KG1 (cell line): ENCODE results near the gene GSTK1.
"Not testable (repeated sequence)": the region's sequence is repeated elsewhere in the genome, so short reads cannot be mapped to it uniquely, and the experiment has no call there.

ENCODE experiments used
- DNase-seq: peaks from one replicate; lab custom pipeline; 2025; lab: John Stamatoyannopoulos, UW

GSTK1 gene

GRCh38 chr7:143263266-143264195 is at the start of gene GSTK1:
Gene GSTK1, plus strand, starts transcription at chr7:143263441. Its CDS starts 73 bp downstream, at chr7:143263514.
- no peak for DNase-seq

- not testable (repeated sequence) for DNase-seq
Observed at GRCh38 chr7:143213478-143213877, 49.8 kb upstream of the GSTK1 start.

- peak; percentile 50 for DNase-seq
Observed at GRCh38 chr7:143214789-143215679, 48.2 kb upstream of the GSTK1 start.

- DNase-seq, result no peak
Observed at GRCh38 chr7:143216151-143216550, 47.1 kb upstream of the GSTK1 start.

GRCh38 chr7:143216686-143217085 is 46.6 kb upstream of the GSTK1 start:
- no peak for DNase-seq

- no peak for DNase-seq
Observed at GRCh38 chr7:143217806-143218205, 45.4 kb upstream of the GSTK1 start.

- no peak for DNase-seq
Observed at GRCh38 chr7:143221286-143221685, 42.0 kb upstream of the GSTK1 start.

- DNase-seq, result no peak
Observed at GRCh38 chr7:143221737-143222136, 41.5 kb upstream of the GSTK1 start, which contains the start of gene TAS2R40. Gene TAS2R40, plus strand, starts transcription at chr7:143222037. Its CDS starts 42 bp downstream, at chr7:143222079.

- DNase-seq, result no peak
Observed at GRCh38 chr7:143222782-143223181, 40.5 kb upstream of the GSTK1 start.

- DNase-seq, result no peak
Observed at GRCh38 chr7:143223784-143224183, 39.5 kb upstream of the GSTK1 start.

GRCh38 chr7:143225047-143225446 is 38.2 kb upstream of the GSTK1 start:
- no peak for DNase-seq

GRCh38 chr7:143227806-143228205 is 35.4 kb upstream of the GSTK1 start:
- no peak for DNase-seq

GRCh38 chr7:143229054-143229790 is 34.0 kb upstream of the GSTK1 start:
- no peak for DNase-seq

- DNase-seq, result no peak
Observed at GRCh38 chr7:143230602-143231457, 32.4 kb upstream of the GSTK1 start.

GRCh38 chr7:143233816-143234532 is 29.3 kb upstream of the GSTK1 start:
- DNase-seq, result no peak

- no peak for DNase-seq
Observed at GRCh38 chr7:143234533-143234875, 28.7 kb upstream of the GSTK1 start.

GRCh38 chr7:143235561-143235960 is 27.7 kb upstream of the GSTK1 start:
- DNase-seq, result no peak

- DNase-seq, result no peak
Observed at GRCh38 chr7:143236408-143236990, 26.7 kb upstream of the GSTK1 start.

- no peak for DNase-seq
Observed at GRCh38 chr7:143237366-143237765, 25.9 kb upstream of the GSTK1 start.
